Stimulated activated CD8-positive, alpha-beta memory T cell treated with anti-CD3 and anti-CD28 coated beads, Interleukin-2, amount 100 ng/mL, for 48 hours (primary cell): ENCODE data around the gene CDH13.

Experiments used
- DNase-seq, 2 donors: peaks; one replicate each; pipeline ENCODE4 v3.0.0-alpha.2; 2020; ENCODE audit warnings: low read depth in 2 of 2

Gene CDH13

GRCh38 chr16:82945420-82946101, 318.8 kb downstream of the CDH13 start:
- DNase-seq, result no peak

GRCh38 chr16:82947698-82948097, 320.9 kb downstream of the CDH13 start:
- no peak for DNase-seq

- DNase-seq, result no peak
Measured at GRCh38 chr16:82949016-82949415, 322.2 kb downstream of the CDH13 start.

GRCh38 chr16:82953517-82953916, 326.7 kb downstream of the CDH13 start:
- DNase-seq, result no peak

- DNase-seq, result no peak
Measured at GRCh38 chr16:82954224-82954929, 327.6 kb downstream of the CDH13 start.

- no peak for DNase-seq
Measured at GRCh38 chr16:82955741-82956348, 329.1 kb downstream of the CDH13 start.

- no peak for DNase-seq
Measured at GRCh38 chr16:82957212-82957611, 330.4 kb downstream of the CDH13 start.

- DNase-seq, result no peak
Measured at GRCh38 chr16:82960918-82961317, 334.1 kb downstream of the CDH13 start.

GRCh38 chr16:82963653-82964052, 336.9 kb downstream of the CDH13 start:
- no peak for DNase-seq

- no peak for DNase-seq
Measured at GRCh38 chr16:82965808-82966207, 339.0 kb downstream of the CDH13 start.

- no peak for DNase-seq
Measured at GRCh38 chr16:82967424-82967823, 340.7 kb downstream of the CDH13 start.

- no peak for DNase-seq
Measured at GRCh38 chr16:82971126-82971525, 344.4 kb downstream of the CDH13 start.

- no peak for DNase-seq
Measured at GRCh38 chr16:82972331-82972919, 345.7 kb downstream of the CDH13 start.

- no peak for DNase-seq
Measured at GRCh38 chr16:82979406-82980111, 352.8 kb downstream of the CDH13 start.

GRCh38 chr16:82980810-82981209, 354.0 kb downstream of the CDH13 start:
- DNase-seq, result no peak

- no peak for DNase-seq
Measured at GRCh38 chr16:82987767-82988166, 361.0 kb downstream of the CDH13 start.

- no peak for DNase-seq
Measured at GRCh38 chr16:82990155-82990554, 363.4 kb downstream of the CDH13 start.

GRCh38 chr16:82991410-82991809, 364.6 kb downstream of the CDH13 start:
- no peak for DNase-seq

GRCh38 chr16:82991966-82992675, 365.4 kb downstream of the CDH13 start:
- DNase-seq, result no peak

GRCh38 chr16:82992786-82993185, 366.0 kb downstream of the CDH13 start:
- DNase-seq, result no peak

- DNase-seq, result no peak
Measured at GRCh38 chr16:82993415-82993814, 366.6 kb downstream of the CDH13 start.
